ENCODE measurements around the gene TREML1.

- TF ChIP-seq POLR2A (IDR thresholded peaks at IDR 0.05) (no peak), CTCF (IDR thresholded peaks at IDR 0.05) (no peak)
Measured at GRCh38 chr6:41199552-41200246, 45.6 kb upstream of the TREML1 start.
